WTC11 (cell line): Measurements from ENCODE around the gene FSTL4. TPM values are rescaled to one million over a fixed set of nuclear protein-coding genes. Genes with fewer than 3 reads are reported as not detected.

Experiments
- ATAC-seq: fragments of 200-7000 bp; cut with Tn5 transposase; 2 replicates; pipeline ENCODE4 v1.10.0; 2021; ENCODE audit warnings: mild to moderate bottlenecking, moderate library complexity
- CTCF ChIA-PET: fragments of 300-600 bp; sonication (Branson Sonifier 250); formaldehyde crosslinking; loops from one replicate; lab custom pipeline; 2021; ENCODE audit warnings: antibody characterized with exemption; lab: Charles Lee
- POLR2A ChIA-PET: fragments of 350-600 bp; sonication (Branson Sonifier 250); formaldehyde crosslinking; loops from one replicate; lab custom pipeline; 2021; ENCODE audit warnings: antibody characterized with exemption; lab: Charles Lee
- DNase-seq: peaks from one replicate; pipeline ENCODE4 v3.0.0; 2021; ENCODE audit warnings: low spot score
- H3K27ac Mint-ChIP-seq: 2 replicates; pipeline ENCODE4 v1.8.0; 2021; ENCODE audit warnings: mixed read lengths
- H3K27me3 Mint-ChIP-seq: 2 replicates; pipeline ENCODE4 v1.8.0; 2021; ENCODE audit warnings: low read depth, mild to moderate bottlenecking, moderate library complexity, mixed read lengths
- H3K36me3 Mint-ChIP-seq: 2 replicates; pipeline ENCODE4 v1.8.0; 2021; ENCODE audit warnings: mixed read lengths
- H3K4me1 Mint-ChIP-seq: 2 replicates; pipeline ENCODE4 v1.8.0; 2022; ENCODE audit warnings: mixed read lengths
- H3K4me3 Mint-ChIP-seq: 2 replicates; pipeline ENCODE4 v1.8.0; 2021; ENCODE audit warnings: mild to moderate bottlenecking, moderate library complexity, mixed read lengths
- H3K9me3 Mint-ChIP-seq: 2 replicates; pipeline ENCODE4 v1.8.0; 2021; ENCODE audit warnings: mixed read lengths
- ARID4B ChIP-seq: sonication (generic); formaldehyde crosslinking; IDR thresholded peaks from 2 replicates; pipeline ENCODE4 v1.8.0; 2023; ENCODE audit warnings: missing genetic modification reagents, mild to moderate bottlenecking, borderline replicate concordance
- MXD4 ChIP-seq: fragments of 250-450 bp; sonication (Bioruptor Pico); IDR thresholded peaks from 2 replicates; pipeline ENCODE4 v1.8.0; 2021; ENCODE audit warnings: mild to moderate bottlenecking, moderate library complexity, borderline replicate concordance
- NR1H2 ChIP-seq: sonication (generic); formaldehyde crosslinking; IDR thresholded peaks from 2 replicates; pipeline ENCODE4 v1.9.0; 2021; ENCODE audit warnings: mild to moderate bottlenecking, moderate library complexity, missing genetic modification reagents
- USF2 ChIP-seq: sonication (generic); formaldehyde crosslinking; IDR thresholded peaks from 2 replicates; pipeline ENCODE4 v1.8.1; 2023; ENCODE audit warnings: mild to moderate bottlenecking, missing genetic modification reagents, moderate library complexity
- ZBTB43 ChIP-seq: sonication (generic); formaldehyde crosslinking; IDR thresholded peaks from 2 replicates; pipeline ENCODE4 v1.8.1; 2023; ENCODE audit warnings: mild to moderate bottlenecking, missing genetic modification reagents
- total RNA-seq: library from RNA; stranded (reverse); gene quantifications from 3 replicates; pipeline ENCODE4 v1.2.3, GENCODE V29; 2021
- TF ChIP-seq, protein P1 (sequence below): sonication (generic); formaldehyde crosslinking; conservative IDR thresholded peaks from 2 replicates; pipeline ENCODE4 v1.8.1; 2022; ENCODE audit warnings: mild to moderate bottlenecking, missing genetic modification reagents
- TF ChIP-seq, protein P2 (sequence below): sonication (generic); formaldehyde crosslinking; IDR thresholded peaks from 2 replicates; pipeline ENCODE4 v1.8.0; 2022; ENCODE audit warnings: mild to moderate bottlenecking, missing genetic modification reagents

FSTL4 gene
- total RNA-seq, 1 experiment from 2014 or later, result 6.1 TPM

- no peak for TF ChIP-seq ZBTB43 (CRISPR knock-in tag)
Measured at GRCh38 chr5:133376986-133377385, 235.4 kb downstream of the FSTL4 start (continued).

GRCh38 chr5:133373121-133373870, 239.0 kb downstream of the FSTL4 start:
- CTCF ChIA-PET, result interaction anchor here (1.2 to 1.5 kb wide), 2 partner anchors 48 to 57 kb away, joined by 4 to 7 read pairs; no protein-coding TSS in a partner anchor

More at GRCh38 chr5:133373121-133373870, 239.0 kb downstream of the FSTL4 start:
- Mint-ChIP-seq H3K4me3 (no peak overlapping the region), H3K36me3 (peaks cover 28% of the 10 kb centered on the region), H3K4me1 (peaks cover 13% of the 10 kb centered on the region), H3K9me3 (peaks cover 41% of the 10 kb centered on the region), H3K27ac (no peak overlapping the region), H3K27me3 (no peaks in the 10 kb centered on the region)
- no peak for DNase-seq
- POLR2A ChIA-PET, result no interaction called here
- no peak for TF ChIP-seq MXD4 (CRISPR knock-in tag)
- TF ChIP-seq, protein P1, sequence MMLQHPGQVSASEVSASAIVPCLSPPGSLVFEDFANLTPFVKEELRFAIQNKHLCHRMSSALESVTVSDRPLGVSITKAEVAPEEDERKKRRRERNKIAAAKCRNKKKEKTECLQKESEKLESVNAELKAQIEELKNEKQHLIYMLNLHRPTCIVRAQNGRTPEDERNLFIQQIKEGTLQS (CRISPR knock-in tag), result no peak
- TF ChIP-seq, protein P2, sequence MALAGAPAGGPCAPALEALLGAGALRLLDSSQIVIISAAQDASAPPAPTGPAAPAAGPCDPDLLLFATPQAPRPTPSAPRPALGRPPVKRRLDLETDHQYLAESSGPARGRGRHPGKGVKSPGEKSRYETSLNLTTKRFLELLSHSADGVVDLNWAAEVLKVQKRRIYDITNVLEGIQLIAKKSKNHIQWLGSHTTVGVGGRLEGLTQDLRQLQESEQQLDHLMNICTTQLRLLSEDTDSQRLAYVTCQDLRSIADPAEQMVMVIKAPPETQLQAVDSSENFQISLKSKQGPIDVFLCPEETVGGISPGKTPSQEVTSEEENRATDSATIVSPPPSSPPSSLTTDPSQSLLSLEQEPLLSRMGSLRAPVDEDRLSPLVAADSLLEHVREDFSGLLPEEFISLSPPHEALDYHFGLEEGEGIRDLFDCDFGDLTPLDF (CRISPR knock-in tag), result no peak
- no peak for TF ChIP-seq USF2 (CRISPR knock-in tag)
- TF ChIP-seq ARID4B (CRISPR knock-in tag), result no peak
- no peak for TF ChIP-seq NR1H2
- no peak for ATAC-seq
